GM23338 (cell line): Measurements from ENCODE around the gene UNK. TPM values are rescaled to one million over a fixed set of nuclear protein-coding genes. Genes with fewer than 3 reads are reported as not detected.

Experiments
- ATAC-seq: fragments of 200-7000 bp; cut with Tn5 transposase; 3 replicates; pipeline ENCODE4 v1.9.1; 2020
- DNase-seq: peaks from one replicate; pipeline ENCODE4 v3.0.0-alpha.2; 2015; ENCODE audit warnings: low spot score
- H2AFZ ChIP-seq: fragments of 200-600 bp; sonication (generic); 2 replicates; pipeline ENCODE4 v1.8.0; 2016; ENCODE audit warnings: antibody characterized with exemption, mild to moderate bottlenecking, moderate library complexity
- H3F3A ChIP-seq: fragments of 200-600 bp; sonication (generic); replicated peaks from 2 replicates; pipeline ENCODE4 v1.8.0; 2017; ENCODE audit warnings: antibody characterized with exemption, mixed run types, low read depth
- H3K27ac ChIP-seq: fragments of 200-600 bp; sonication (generic); 2 replicates; pipeline ENCODE4 v1.6.1; 2016; ENCODE audit warnings: low read depth
- H3K27me3 ChIP-seq: fragments of 200-600 bp; sonication (generic); 2 replicates; pipeline ENCODE4 v1.8.0; 2016; ENCODE audit warnings: mild to moderate bottlenecking, mixed run types, moderate library complexity; ENCODE audit not compliant: insufficient read depth
- H3K36me3 ChIP-seq: fragments of 200-600 bp; sonication (generic); 2 replicates; pipeline ENCODE4 v1.8.0; 2016; ENCODE audit warnings: mild to moderate bottlenecking; ENCODE audit not compliant: insufficient read depth
- H3K4me1 ChIP-seq: fragments of 200-600 bp; sonication (generic); 2 replicates; pipeline ENCODE4 v1.8.0; 2016; ENCODE audit warnings: mild to moderate bottlenecking, moderate library complexity; ENCODE audit not compliant: insufficient read depth
- H3K4me2 ChIP-seq: fragments of 200-600 bp; sonication (generic); 2 replicates; pipeline ENCODE4 v1.7.1; 2017; ENCODE audit warnings: mixed run types
- H3K4me3 ChIP-seq: fragments of 200-600 bp; sonication (generic); 2 replicates; pipeline ENCODE4 v1.6.1; 2016; ENCODE audit warnings: mixed run types
- H3K79me2 ChIP-seq: fragments of 200-600 bp; sonication (generic); replicated peaks from 2 replicates; pipeline ENCODE4 v1.8.0; 2017; ENCODE audit warnings: mild to moderate bottlenecking; ENCODE audit not compliant: insufficient read depth
- H3K9me2 ChIP-seq: fragments of 200-600 bp; sonication (generic); 2 replicates; pipeline ENCODE4 v1.8.0; 2017; ENCODE audit not compliant: insufficient read depth
- H4K20me1 ChIP-seq: fragments of 200-600 bp; sonication (generic); replicated peaks from 2 replicates; pipeline ENCODE4 v1.8.0; 2017; ENCODE audit warnings: mild to moderate bottlenecking; ENCODE audit not compliant: insufficient read depth
- H3K27ac Mint-ChIP-seq: 2 replicates; pipeline ENCODE4 v1.8.0; 2020; ENCODE audit warnings: inconsistent platforms, mild to moderate bottlenecking, moderate library complexity, mixed read lengths
- H3K27me3 Mint-ChIP-seq: 3 replicates; pipeline ENCODE4 v1.8.0; 2022; ENCODE audit warnings: low read depth, mild to moderate bottlenecking, moderate library complexity, mixed read lengths, inconsistent platforms; ENCODE audit not compliant: insufficient read depth, poor library complexity
- H3K36me3 Mint-ChIP-seq: 3 replicates; pipeline ENCODE4 v1.8.0; 2021; ENCODE audit warnings: low read depth, mild to moderate bottlenecking, inconsistent platforms, moderate library complexity, mixed read lengths
- H3K4me1 Mint-ChIP-seq: 3 replicates; pipeline ENCODE4 v1.8.0; 2020; ENCODE audit warnings: mild to moderate bottlenecking, inconsistent platforms, mixed read lengths
- H3K4me3 Mint-ChIP-seq: 3 replicates; pipeline ENCODE4 v1.8.0; 2021; ENCODE audit warnings: moderate library complexity, mild to moderate bottlenecking, inconsistent platforms, mixed read lengths
- H3K9me3 Mint-ChIP-seq: 3 replicates; pipeline ENCODE4 v1.8.0; 2020; ENCODE audit warnings: moderate library complexity, mild to moderate bottlenecking, inconsistent platforms, mixed read lengths
- CREB1 ChIP-seq: fragments of 250-450 bp; sonication (Bioruptor Pico); IDR thresholded peaks from 2 replicates; pipeline ENCODE4 v1.5.0; 2020; ENCODE audit warnings: low read depth, mild to moderate bottlenecking, moderate library complexity
- EZH2phosphoT487 ChIP-seq: fragments of 200-600 bp; sonication (generic); IDR thresholded peaks from one replicate; pipeline ENCODE4 v1.8.1; 2018; ENCODE audit warnings: antibody characterized with exemption; ENCODE audit not compliant: unreplicated experiment
- NANOG ChIP-seq: IDR thresholded peaks from 2 replicates; pipeline ENCODE4 v1.6.1; 2016; ENCODE audit warnings: antibody characterized with exemption, borderline replicate concordance
- POLR2AphosphoS5 ChIP-seq: IDR thresholded peaks from 2 replicates; pipeline ENCODE4 v1.6.1; 2016; ENCODE audit warnings: antibody characterized with exemption, low read depth
- STAT1 ChIP-seq: IDR thresholded peaks from one replicate; pipeline ENCODE4 v1.6.1; 2016; ENCODE audit warnings: antibody characterized with exemption; ENCODE audit not compliant: unreplicated experiment
- ZNF331 ChIP-seq: fragments of 250-450 bp; sonication (Bioruptor Pico); IDR thresholded peaks from 2 replicates; pipeline ENCODE4 v1.5.0; 2020; ENCODE audit warnings: low read depth, mild to moderate bottlenecking, moderate library complexity
- polyA plus RNA-seq: library from polyadenylated mRNA; unstranded; fragments of >200 nt; fragmentation: Nextera tagmentation; extraction: Ambion mirVana; gene quantifications from 2 replicates; pipeline ENCODE4 v1.2.1, GENCODE V29; 2016
- total RNA-seq: library from RNA; depleted of rRNA; stranded (reverse); fragments of >200 nt; shearing (Covaris generic); gene quantifications from 2 replicates; pipeline ENCODE4 v1.2.3, GENCODE V29; 2014
- TF ChIP-seq, protein P1 (sequence below): fragments of 250-450 bp; sonication (Bioruptor Pico); IDR thresholded peaks from 2 replicates; pipeline ENCODE4 v1.5.0; 2020; ENCODE audit warnings: mild to moderate bottlenecking, moderate library complexity

UNK gene
- total and polyA plus RNA-seq, 2 experiments from 2014 or later = 21.8 to 65.2 TPM

DNA sequence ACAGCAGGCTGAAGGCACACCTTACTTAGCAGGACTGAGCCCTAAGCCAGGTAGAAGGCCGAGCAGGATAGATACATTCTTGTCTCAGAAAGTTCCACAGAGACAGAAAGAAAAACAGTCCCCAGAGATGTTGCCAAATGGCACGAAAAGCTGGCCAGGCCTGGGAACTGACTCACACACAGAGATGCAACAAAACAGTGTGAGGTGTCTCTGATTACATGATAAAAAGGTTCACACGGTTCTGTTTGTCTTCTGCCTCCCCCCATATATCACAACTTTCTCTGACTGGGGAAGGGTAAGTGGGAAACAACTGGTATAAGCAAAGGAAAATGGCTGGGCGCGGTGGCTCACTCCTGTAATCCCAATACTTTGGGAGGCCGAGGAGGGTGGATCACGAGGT is 68.8 kb downstream of the UNK start (continued):
- TF ChIP-seq, protein P1, sequence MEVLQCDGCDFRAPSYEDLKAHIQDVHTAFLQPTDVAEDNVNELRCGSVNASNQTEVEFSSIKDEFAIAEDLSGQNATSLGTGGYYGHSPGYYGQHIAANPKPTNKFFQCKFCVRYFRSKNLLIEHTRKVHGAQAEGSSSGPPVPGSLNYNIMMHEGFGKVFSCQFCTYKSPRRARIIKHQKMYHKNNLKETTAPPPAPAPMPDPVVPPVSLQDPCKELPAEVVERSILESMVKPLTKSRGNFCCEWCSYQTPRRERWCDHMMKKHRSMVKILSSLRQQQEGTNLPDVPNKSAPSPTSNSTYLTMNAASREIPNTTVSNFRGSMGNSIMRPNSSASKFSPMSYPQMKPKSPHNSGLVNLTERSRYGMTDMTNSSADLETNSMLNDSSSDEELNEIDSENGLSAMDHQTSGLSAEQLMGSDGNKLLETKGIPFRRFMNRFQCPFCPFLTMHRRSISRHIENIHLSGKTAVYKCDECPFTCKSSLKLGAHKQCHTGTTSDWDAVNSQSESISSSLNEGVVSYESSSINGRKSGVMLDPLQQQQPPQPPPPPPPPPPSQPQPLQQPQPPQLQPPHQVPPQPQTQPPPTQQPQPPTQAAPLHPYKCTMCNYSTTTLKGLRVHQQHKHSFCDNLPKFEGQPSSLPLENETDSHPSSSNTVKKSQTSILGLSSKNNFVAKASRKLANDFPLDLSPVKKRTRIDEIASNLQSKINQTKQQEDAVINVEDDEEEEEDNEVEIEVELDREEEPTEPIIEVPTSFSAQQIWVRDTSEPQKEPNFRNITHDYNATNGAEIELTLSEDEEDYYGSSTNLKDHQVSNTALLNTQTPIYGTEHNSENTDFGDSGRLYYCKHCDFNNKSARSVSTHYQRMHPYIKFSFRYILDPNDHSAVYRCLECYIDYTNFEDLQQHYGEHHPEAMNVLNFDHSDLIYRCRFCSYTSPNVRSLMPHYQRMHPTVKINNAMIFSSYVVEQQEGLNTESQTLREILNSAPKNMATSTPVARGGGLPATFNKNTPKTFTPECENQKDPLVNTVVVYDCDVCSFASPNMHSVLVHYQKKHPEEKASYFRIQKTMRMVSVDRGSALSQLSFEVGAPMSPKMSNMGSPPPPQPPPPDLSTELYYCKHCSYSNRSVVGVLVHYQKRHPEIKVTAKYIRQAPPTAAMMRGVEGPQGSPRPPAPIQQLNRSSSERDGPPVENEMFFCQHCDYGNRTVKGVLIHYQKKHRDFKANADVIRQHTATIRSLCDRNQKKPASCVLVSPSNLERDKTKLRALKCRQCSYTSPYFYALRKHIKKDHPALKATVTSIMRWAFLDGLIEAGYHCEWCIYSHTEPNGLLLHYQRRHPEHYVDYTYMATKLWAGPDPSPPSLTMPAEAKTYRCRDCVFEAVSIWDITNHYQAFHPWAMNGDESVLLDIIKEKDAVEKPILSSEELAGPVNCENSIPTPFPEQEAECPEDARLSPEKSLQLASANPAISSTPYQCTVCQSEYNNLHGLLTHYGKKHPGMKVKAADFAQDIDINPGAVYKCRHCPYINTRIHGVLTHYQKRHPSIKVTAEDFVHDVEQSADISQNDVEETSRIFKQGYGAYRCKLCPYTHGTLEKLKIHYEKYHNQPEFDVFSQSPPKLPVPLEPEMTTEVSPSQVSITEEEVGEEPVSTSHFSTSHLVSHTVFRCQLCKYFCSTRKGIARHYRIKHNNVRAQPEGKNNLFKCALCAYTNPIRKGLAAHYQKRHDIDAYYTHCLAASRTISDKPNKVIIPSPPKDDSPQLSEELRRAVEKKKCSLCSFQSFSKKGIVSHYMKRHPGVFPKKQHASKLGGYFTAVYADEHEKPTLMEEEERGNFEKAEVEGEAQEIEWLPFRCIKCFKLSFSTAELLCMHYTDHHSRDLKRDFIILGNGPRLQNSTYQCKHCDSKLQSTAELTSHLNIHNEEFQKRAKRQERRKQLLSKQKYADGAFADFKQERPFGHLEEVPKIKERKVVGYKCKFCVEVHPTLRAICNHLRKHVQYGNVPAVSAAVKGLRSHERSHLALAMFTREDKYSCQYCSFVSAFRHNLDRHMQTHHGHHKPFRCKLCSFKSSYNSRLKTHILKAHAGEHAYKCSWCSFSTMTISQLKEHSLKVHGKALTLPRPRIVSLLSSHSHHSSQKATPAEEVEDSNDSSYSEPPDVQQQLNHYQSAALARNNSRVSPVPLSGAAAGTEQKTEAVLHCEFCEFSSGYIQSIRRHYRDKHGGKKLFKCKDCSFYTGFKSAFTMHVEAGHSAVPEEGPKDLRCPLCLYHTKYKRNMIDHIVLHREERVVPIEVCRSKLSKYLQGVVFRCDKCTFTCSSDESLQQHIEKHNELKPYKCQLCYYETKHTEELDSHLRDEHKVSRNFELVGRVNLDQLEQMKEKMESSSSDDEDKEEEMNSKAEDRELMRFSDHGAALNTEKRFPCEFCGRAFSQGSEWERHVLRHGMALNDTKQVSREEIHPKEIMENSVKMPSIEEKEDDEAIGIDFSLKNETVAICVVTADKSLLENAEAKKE (CRISPR knock-in tag) = no peak
- TF ChIP-seq EZH2phosphoT487 = no peak
- no peak for TF ChIP-seq NANOG
- no peak for TF ChIP-seq POLR2AphosphoS5
- no peak for TF ChIP-seq CREB1 (CRISPR knock-in tag)

DNA sequence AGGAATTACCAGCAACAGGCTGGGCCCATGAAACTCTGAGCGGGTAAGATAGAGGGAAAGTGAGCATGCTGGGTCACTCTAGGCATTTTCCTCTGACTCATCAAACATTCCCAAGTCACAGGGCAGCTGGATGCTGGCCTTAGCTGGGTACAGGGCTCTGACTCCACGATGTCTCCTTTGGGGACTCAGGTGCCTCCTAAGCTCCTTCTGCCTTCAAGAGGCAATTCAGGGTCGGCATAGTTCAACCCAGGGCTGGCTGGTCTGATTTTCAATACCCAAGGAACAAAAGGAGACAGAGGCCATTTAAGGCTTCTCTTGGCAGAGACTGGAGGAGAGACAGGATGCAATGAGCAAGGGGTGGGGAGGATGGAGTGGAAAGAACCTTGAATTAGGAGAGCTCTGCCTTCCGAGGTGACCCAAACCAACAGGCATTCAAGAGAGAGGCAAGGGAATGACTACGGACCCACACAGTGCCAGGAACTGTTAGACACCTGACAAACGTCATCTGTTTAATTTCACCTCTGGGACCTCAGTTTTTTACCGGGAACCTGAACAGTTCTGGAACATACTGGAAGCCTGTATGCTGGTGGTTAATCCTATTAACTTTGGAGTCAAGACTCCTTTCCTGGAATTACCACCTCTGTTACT is 69.6 kb downstream of the UNK start:
- H3K4me1 Mint-ChIP-seq = peaks cover 9% of the 10 kb centered on the region
- DNase-seq (no peak), ATAC-seq (no peak)
- H4K20me1 ChIP-seq = 0 out of 2 replicates have a peak, but pooled peaks cover 10% of the 10 kb centered on the region
- H3F3A ChIP-seq = peaks cover 12% of the 10 kb centered on the region
- H3K9me2 ChIP-seq = no peaks in the 10 kb centered on the region
- H3K4me3 Mint-ChIP-seq = no peak overlapping the region
- H3K4me2 ChIP-seq = peak overlapping the region; percentile 87
- peaks cover 25% of the 10 kb centered on the region; the same call in 2 of the 3 replicates for H3K36me3 Mint-ChIP-seq
- H3K9me3 Mint-ChIP-seq = no peaks in the 10 kb centered on the region
- H3K27ac Mint-ChIP-seq = no peak overlapping the region; the same call in 1 of the 2 replicates
- peaks cover 6% of the 10 kb centered on the region for H3K4me1 ChIP-seq
- H3K36me3 ChIP-seq = peaks cover 7% of the 10 kb centered on the region; the same call in 1 of the 2 replicates
- peak overlapping the region; percentile 64 for H3K4me3 ChIP-seq
- no peak overlapping the region for H2AFZ ChIP-seq
- H3K27ac ChIP-seq = peak overlapping the region; percentile 73
- no peaks in the 10 kb centered on the region for H3K27me3 ChIP-seq
- H3K27me3 Mint-ChIP-seq = peaks cover 3% of the 10 kb centered on the region
- H3K79me2 ChIP-seq = peaks cover 20% of the 10 kb centered on the region
- no peak for TF ChIP-seq POLR2AphosphoS5
- TF ChIP-seq, protein P1 (CRISPR knock-in tag) = no peak
- no peak for TF ChIP-seq CREB1 (CRISPR knock-in tag)
- TF ChIP-seq ZNF331 (CRISPR knock-in tag) = no peak
- TF ChIP-seq STAT1 = no peak
- no peak for TF ChIP-seq EZH2phosphoT487
